Left kidney (tissue), 2 donors: ENCODE measurements around the gene NRIP2. TPM values are rescaled to one million over a fixed set of nuclear protein-coding genes. Genes with fewer than 3 reads are reported as not detected.

Experiments
- DNase-seq: peaks from one replicate; pipeline ENCODE4 v3.0.0-alpha.2; 2013
- polyA plus RNA-seq: library from polyadenylated mRNA; unstranded; fragments of 120-200 nt; gene quantifications from one replicate; pipeline ENCODE4 v1.2.1, GENCODE V29; 2013; ENCODE audit not compliant: insufficient read length

Gene NRIP2
- polyA plus RNA-seq, 1 donor: 29.7 TPM

DNA sequence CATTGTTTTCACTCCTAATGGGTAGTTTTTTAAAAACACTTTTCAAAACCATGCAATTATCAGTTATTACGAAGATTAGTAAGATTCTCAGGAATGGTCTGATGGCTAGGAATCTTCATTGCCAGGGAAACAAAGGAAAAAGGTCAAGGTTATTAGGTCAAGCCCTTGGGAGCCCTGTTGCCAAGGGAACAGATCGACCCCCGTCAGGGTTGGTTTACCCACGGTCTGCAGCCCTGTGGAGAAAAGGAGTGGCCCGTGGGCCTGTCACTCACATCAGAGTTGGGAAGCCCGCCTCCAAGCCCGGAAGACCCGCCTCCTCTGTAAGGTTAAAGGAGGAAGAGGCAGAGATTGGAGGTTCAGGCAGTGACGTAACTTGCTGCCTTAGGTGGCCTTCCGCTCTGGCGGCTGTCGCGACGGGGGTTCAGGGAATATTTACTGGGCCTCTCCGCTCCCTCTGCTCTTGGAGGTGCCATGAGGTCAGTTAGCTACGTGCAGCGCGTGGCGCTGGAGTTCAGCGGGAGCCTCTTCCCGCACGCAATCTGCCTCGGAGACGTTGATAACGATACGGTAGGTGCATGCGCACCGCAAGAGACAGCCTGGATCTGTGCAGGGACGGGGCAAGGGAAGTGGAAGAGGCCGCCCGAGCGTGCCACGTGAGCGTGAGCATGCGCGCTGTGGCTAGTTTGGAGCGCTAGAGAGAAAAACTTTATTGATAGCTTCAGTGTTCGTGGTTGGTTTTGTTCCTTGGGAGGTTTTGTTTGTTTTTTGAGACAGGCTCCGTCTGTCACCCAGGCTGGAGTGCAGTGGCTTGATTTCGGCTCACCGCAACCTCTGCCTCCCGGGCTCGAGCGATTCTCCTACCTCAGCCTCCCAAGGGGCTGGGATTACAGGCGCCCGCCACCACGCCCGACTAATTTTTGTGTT, 22.3 kb downstream of the NRIP2 start, which contains the start of gene ITFG2:
TSS of gene ITFG2 (plus strand) at position 379 of the 924 bp plus-strand sequence. CDS start at position 472, 93 bp downstream.
- DNase-seq: peak; percentile 99

DNA sequence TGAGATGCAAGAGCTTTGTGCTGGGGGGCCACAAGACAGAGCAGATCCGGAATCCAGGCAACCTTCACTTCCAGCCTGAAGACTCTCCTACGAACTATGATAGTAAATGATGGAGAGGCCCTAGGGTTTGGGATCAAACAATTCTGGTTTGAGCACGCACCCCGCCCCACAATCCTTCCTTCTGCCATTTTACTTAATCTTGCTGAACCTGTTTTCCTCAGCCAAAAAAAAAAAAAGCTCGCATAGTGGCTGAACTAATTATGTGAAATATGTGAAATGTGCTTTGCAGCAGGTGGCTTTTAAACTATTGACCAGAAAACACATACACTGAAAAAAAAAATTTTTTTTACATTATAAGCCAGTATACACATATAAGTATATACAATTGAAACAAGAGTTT, 23.0 kb downstream of the NRIP2 start:
- DNase-seq: no peak

DNA sequence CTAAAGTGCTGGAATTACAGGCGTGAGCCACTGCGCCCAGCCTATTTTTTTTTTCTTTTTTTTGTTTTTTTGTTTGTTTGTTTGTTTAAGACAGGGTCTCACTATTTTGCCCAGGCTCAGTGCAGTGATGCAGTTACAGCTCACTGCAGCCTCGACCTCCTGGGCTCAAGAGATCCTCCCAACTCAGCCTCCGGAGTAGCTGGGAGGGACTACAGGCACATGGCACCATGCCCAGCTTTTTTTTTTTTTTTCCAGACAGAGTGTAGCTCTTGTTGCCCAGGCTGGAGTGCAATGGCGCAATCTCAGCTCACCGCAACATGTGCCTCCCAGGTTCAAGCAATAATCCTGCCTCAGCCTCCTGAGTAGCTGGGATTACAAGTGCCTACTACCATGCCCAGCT, 28.1 kb downstream of the NRIP2 start:
- no peak for DNase-seq

DNA sequence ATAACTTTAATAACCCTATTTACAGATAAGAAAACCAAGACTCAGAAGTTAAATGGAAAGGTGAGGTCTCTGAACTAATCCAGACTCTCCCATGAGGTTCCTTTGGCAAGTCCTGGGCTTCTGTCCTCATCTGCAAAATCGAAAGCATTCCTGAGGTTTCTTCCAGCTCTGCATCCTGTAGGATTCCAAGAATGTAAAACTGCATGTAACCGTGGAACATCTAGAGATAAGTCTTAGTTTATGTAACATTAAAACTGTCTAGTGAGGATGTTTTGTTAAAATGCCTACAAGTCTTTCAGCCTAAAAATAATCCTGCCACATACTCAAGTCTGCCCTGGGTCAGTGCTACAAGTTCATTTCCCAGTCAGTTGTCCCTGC, 29.7 kb downstream of the NRIP2 start:
- no peak for DNase-seq

DNA sequence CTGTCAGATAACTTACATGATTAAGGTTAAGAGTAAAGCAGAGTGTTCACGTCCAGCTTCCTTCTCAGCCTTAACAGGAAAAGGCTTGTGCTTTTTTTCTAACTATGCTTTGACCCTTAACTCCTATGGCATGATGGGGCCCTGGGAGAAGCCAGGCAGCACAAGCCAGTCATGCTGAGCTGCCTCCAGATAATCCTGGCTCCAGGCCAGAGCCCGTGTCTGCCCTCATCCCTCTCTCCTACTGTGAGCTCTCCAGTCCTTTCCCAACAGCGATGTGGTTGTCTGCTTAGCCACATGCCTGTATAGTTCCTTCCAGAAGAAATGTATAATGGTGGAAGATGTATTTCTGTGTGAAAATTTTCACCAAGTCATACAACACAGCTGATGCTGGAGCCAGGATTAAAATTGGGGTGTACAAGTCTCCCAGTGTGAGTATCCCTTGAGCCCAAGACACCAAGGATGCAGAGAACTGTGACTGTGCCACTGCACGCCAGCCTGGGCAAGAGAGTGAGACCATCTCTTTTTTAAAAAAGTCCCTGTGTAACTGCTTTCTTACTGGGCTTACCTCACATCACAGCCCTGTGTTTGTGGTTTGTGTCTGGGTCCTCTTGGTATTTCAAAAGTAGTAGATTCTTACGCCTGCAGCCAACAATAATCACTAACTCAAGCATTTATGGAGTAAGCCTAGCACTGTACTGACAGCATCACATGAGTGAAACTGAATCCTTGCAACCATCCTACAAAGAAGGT, 30.3 kb downstream of the NRIP2 start:
- DNase-seq: no peak

DNA sequence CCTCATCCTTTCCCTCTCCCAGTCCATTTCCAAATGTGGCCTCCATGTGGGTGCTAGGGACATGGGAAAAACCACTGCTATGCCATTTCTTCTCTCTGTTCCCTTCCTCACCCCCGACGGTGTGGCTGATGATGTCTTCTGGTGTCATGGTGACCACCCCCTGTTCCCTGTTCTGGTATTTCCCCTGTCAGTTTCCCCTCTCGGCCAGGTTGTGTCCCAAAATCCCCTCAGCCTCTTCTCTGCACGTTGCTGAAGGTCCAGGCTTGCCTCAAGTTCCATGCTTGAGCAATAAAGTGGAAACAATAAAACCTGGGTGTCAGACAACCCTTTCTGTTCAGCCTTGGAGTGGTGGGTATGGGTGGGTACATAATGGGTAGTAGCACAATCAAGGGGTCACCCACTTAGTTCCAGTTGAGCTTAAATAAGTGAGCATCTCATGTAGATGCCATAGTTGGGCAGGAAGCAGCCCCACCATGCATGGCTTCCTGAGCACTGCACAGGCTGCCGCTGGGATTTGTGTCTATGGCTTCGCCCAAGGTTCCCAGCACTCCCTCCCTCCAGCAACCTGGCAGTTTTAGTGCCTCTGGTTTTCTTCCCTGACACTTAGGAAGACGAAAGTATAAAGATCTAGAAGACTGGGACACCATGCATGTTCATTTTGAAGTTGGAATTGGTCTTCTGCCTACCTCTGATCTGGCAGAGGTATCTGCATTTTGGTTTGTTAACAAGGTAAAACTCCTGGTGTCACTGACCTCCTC, 31.0 kb downstream of the NRIP2 start:
- no peak for DNase-seq

DNA sequence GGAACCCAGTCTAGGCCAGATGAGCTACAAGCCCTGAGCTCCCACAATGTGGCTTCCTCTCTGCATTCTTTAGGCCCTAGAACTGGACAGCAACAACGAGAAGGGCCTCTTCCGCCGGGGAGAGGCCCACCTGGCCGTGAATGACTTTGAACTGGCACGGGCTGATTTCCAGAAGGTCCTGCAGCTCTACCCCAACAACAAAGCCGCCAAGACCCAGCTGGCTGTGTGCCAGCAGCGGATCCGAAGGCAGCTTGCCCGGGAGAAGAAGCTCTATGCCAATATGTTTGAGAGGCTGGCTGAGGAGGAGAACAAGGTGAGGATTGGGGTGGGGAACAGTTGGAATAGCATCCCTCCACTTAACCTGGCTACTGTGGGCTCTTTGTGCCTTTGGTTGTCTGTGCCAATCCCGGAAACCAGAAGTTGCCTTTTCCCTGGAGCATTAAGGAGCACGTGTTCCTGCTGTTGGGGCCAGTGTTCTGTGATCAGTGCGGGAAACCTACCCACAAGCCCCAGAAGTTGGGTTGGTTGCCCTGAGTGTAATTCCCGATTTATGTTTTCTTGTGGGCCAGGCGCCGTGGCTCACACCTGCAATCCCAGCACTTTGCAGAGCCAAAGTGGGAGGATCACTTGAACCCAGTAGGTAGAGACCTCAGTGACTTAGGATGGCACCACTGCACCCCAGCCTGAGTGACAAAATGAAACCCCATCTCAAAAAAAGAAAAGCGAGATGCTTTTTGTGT, 33.6 kb downstream of the NRIP2 start:
- no peak for DNase-seq

DNA sequence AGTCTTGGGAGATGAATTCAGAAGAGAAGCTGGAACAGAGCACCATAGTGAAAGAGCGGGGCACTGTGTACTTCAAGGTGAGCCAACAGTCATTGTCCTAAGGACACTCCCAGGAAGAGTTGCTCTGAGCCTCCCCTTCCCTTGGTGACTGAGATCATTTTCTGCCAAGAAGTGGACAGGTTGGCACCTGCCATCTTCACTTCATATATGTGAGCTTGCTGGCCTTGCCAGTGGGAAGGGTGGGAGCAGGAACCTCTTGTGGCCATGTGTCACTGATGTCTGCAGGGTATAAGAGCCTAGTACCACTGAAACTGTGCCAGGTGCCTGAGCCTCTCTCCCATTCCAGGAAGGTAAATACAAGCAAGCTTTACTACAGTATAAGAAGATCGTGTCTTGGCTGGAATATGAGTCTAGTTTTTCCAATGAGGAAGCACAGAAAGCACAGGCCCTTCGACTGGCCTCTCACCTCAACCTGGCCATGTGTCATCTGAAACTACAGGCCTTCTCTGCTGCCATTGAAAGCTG, 34.7 kb downstream of the NRIP2 start:
- no peak for DNase-seq

DNA sequence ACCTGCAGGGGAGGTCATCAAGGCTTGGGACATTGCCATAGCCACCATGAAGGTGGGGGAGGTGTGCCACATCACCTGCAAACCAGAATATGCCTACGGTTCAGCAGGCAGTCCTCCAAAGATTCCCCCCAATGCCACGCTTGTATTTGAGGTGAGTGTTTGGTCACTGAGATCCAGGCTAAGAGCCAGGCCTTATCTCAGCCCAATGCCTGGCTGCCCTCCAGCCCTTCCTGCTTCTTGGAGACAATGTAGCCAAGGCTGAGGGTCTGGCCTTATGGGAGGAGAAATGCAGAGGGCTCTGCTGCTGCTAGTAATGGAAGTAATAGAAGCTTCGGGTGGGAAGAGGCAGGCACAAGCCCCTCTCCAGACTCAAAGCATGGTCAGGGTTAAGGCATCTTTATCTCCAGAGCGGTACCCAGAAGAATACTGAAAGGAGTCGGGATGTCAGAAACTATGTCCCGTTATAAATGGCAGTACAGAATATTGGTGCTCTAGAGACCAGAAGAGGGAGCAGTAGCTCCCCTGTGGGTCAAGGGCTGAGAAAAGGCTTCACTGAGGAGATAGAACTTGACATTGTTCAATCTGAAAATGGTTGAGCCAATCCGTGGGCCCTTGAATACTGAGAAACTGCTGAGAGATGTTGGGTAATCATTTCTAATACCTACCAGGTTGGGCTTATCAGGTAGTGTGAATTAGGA, 37.0 kb downstream of the NRIP2 start:
- DNase-seq: no peak

DNA sequence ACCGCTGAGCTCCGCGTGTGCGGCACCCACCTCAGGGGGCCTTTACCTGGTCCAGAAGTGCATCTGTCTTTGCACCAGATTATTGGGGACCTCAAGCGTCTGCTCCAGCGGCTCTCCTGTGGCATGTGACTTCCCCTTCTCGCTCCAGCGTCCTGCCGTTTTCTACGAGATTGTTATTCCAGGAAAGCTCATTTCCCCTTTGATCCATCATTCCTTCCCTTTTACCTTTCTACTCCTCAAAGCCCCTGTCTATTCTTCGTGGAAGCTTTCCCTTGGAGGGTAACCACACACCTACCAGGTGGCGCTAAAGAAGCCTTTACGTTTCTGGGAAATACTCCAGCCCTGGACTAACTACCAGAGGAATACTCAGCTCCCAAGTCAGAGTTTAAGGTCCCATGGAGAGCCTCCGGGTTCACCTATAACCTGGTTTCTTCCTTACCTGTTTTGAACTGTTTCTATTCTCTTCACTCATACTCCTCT, 38.6 kb downstream of the NRIP2 start:
- DNase-seq: no peak

DNA sequence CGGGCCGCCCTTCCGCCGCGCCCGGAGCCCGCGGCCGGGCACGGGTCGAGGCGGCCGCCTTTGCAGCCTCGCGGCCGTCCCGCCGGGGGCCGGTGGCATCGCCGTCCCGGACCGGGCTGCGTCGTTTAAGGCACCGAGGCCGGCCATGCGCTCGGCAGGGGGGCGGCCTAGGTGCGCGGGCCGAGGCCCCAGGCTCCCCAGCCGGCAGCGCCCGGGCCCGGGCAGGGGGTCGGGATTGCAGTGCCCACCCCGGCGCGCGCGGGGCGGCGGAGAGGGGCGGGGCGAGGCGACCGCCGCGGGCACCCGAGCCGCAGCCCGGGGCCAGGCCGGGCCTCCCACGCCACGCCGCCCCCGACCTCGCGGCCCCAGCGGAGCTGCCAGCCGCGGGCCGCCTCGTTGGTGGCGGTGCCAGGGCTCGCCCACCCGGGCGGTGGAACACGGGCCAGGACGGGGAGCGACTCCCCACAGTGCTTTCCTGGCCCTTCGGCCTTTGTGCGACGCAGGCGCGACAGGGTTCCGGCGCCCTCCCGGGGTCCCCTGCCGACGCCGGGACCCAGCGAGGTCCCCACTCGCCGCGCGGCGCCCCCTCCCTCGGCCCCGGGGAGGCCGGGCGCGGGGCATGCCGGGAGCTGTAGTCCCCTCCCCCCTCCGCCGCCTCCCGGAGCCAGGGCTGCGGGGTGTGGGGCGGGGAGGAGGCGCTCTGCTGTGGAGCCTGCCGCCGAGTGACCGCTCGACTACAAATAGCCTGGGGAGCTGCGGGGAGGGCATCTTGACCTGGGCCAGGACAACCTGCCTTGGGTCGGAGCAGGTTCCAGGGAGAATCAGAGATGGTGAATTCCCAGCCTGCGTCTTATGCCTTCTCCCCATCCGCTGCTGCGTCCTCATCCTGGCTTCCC, 39.3 kb downstream of the NRIP2 start:
- peak; percentile 71 for DNase-seq

DNA sequence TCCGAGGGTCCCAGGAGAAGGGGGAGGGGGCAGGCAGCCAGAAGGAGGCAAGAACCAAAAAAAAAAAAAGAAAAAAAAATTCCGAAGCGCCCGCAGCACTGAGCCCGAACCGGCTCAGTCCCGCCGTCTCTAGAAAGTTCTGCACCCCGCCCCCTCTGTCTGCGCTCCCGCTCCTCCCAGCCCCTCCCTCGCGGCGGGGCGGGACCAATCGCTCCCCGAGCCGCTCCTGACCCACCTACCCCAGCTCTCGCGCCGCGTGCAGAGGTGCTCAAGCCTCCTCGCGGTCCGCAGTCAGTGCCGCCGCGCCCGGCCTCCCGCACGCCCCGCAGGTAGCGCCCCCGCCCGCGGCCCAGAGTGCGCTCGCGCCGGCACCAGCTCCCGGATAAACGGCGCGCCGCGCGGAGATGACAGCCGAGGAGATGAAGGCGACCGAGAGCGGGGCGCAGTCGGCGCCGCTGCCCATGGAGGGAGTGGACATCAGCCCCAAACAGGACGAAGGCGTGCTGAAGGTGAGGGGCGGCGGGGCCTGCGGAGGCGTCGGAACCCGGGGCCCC, 40.0 kb downstream of the NRIP2 start, which contains the start of gene FKBP4:
TSS of gene FKBP4 (plus strand) at position 235 of the 554 bp plus-strand sequence. CDS start at position 405, 170 bp downstream.
- DNase-seq: peak; percentile 88

DNA sequence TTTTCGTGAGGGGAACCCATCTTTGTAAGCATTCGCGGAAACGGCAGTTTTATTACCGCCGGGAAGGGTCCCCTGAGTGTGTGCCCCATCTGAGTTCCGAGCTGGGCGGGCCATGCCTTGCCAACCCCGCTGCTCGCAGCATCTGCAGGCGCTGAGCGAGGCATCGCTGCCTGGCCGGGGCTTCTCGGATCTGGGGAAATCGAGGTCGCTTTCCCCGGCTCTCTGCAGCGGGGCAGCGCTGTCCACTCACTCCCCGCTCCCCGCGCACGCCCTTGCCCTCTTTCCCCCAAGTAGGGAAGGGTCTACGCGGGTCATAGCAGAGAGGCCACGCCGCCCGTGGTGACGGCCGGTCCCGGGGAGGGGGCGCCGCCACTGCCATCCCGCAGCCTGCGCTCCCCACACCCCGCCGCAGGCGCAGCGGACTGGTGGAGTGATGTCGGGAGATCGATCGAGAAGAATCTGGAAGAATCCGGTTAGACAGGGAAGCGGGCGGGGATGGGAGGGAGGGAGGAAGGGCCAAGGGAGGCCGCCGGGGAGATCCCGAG, 40.6 kb downstream of the NRIP2 start:
- no peak for DNase-seq

DNA sequence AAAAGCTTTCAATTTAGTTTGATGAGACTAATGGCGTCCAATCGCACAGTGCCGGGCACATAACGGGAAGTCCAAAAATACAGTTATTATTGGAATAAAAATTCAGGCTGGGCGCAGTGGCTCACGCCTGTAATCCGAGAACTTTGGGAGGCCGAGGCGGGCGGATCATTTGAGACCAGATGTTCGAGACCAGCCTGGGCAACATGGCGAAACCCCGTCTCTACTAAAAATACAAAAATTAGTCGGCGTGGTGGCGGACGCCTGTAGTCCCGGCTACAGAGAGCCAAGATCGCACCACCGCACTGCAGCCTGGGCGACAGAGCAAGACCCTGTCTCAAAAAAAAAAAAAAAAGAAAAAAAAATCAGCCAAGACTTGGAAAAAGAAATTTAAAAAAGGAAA, 41.3 kb downstream of the NRIP2 start:
- no peak for DNase-seq

DNA sequence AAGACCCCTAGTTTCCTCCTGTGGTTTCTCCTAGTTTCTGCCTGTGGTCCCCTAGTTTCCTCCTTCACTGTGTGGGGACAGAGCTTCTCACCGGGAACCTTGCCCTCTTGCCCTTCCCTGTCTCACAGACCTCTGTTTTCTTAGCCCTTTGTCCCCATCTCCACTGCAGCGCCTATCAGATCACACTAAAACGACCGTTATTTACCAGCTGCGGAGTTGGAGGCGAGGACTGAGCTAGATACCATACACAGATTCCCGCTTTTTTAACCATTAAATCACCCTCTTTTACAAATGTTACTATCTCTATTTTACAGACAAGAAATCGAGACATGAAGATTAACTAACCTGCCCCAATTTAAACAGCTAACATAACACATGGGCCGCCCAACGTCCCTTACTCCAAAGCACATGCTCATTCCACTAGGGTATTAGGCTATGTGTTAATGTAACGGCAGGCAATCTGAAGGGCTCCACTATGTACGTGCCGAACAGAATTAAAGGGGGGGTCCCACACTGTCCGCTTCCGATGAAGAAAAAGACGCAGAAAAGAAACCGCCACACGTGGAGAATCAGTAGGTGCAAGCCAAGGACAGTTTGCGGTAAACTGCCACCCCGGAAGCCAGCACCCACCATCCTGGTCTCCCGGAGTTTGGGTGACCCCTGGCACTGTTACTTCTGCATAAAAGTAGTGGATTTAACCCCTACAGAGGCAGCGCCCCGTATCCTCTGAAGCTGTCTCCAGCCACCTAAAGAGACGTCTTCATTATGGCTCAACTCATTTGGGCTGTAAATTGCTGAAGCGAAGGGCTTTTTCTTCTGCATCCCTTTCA, 41.9 kb downstream of the NRIP2 start:
- no peak for DNase-seq

DNA sequence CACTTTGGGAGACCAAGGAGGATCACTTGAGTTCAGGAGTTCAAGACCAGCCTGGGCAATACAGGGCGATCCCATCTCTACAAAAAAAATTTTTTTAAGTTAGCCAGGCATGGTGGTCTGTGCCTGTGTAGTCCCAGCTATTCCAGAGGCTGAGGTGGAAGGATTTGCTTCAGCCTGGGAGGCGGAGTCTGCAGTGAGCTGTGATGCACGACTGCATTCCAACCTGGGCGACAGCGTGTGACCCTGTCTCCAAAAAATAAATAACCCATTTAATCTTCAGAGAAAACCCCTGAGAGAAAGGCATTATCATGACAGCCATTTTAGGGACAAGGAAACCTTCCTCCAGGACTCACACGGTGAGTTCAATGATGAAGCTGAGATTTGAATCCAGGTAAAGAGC, 43.7 kb downstream of the NRIP2 start:
- no peak for DNase-seq

DNA sequence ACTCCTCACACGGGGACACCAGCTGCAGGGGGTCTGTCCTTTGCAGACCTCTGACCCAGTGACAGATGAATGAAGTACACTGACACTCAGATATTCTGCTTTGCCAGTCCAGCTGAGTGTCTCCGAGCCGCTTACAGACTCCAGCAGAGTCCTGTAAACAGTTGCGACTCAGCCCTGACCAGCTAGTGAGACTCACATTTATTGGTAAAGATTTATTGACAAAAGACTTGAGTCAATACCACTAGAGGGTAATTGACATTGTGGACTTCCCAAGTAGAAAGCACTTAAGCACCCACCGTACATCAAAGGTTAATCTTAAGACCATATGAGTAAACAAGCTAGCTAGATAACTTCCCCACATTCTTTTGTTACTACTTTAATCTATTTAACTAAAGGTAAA, 49.8 kb downstream of the NRIP2 start:
- DNase-seq: no peak
